HG02870 (cell line): Measurements from ENCODE around the gene GATA3.

ENCODE experiments used
- ATAC-seq: cut with Tn5 transposase; IDR thresholded peaks from one replicate; pipeline ENCODE4 v1.9.1; 2021; ENCODE audit warnings: mild to moderate bottlenecking, moderate library complexity; ENCODE audit not compliant: unreplicated experiment

GATA3 gene

GRCh38 chr10:8063128-8063908 lies 8.8 kb downstream of the GATA3 start:
- ATAC-seq: no peak

DNA sequence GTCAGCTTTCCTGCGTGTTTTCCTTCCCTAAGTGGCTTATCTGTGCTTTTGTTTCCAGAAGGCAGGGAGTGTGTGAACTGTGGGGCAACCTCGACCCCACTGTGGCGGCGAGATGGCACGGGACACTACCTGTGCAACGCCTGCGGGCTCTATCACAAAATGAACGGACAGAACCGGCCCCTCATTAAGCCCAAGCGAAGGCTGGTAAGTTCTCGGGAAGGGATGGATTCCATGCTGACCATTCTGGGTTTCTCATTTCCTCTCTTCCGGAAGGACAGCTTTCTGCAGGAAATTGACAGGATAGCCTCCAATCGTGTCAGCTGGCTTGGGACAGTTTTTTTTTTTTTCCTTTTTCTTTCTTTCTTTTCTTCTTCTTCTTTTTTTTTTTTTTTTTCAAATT lies 9.4 kb downstream of the GATA3 start:
- ATAC-seq: no peak

DNA sequence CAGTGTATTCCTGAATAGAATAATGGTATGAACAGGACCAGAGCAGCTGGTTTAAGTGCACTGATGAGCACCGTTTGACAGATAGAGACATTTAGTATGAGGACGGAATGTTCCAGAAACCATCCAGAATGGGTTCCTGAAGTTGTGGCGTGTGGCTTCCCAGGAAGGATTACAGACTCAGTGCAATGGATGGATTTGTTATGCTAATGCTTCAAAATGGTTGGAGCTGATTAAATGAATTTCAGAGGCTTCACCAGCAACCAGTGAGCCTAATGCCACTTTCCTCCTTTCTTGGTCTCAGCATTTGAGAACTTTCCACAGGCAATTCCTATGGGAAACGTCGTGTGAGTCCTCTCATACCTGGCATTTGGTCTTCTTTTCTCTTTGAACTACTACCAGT lies 9.9 kb downstream of the GATA3 start:
- ATAC-seq: no peak

DNA sequence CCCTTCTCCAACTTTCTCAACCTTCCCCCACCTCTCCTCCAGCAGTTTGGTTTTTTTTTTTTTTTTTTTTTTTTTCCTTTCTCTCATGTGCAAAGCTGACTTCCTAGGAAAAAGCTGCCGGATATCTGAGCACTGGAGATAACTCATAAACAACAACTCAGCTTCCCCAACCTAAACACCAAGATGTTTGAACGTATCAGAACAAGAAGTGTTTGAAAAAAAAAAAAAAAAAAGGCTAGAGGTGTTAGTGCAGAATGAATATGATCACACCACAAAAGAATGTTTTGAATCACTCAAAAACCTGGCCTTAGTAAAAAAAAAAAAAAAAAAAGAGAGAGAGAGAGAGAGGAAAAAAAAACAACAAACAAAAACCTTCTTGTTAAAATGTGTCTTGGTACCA lies 11.2 kb downstream of the GATA3 start:
- no peak for ATAC-seq

- ATAC-seq: no peak
Observed at GRCh38 chr10:8066124-8066523, 11.6 kb downstream of the GATA3 start.

DNA sequence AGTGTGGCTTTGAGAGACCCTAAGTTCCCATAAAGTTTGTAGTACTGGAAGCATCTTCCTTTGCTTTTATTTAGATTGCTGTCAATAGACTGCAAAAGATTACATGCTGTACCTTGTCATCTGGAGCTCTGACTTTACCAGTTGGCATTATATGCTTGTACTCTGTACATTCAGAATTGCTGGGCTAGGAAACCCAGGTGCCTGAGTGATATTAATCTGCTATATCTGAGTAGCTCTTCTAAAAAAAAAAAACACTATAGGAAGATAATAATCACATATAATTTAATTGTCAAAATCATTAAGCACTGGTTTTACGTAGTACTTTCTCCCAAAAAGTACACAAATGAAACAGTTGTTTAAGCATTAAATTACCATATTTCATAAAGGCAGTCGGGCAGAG lies 12.3 kb downstream of the GATA3 start:
- no peak for ATAC-seq

DNA sequence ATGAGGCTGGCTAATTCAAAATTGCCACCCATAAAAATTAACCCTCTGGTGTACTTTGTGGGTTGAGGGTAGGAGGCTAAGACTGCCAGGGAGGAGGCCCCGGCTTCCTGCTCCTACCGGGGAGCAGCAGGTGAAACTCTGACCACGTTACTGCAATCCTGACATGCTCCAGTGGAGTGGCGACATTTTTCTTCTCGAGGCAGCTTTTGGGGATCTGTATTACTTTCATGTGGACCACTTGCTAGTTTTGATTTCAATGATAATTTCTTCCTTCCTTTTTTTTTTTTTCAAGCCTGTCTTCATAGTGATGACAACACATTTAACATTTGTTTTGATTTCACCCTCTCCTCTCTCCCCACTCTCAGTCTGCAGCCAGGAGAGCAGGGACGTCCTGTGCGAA lies 14.6 kb downstream of the GATA3 start:
- peak; percentile 49 for ATAC-seq

GRCh38 chr10:8069627-8070026 lies 15.1 kb downstream of the GATA3 start:
- ATAC-seq: no peak

DNA sequence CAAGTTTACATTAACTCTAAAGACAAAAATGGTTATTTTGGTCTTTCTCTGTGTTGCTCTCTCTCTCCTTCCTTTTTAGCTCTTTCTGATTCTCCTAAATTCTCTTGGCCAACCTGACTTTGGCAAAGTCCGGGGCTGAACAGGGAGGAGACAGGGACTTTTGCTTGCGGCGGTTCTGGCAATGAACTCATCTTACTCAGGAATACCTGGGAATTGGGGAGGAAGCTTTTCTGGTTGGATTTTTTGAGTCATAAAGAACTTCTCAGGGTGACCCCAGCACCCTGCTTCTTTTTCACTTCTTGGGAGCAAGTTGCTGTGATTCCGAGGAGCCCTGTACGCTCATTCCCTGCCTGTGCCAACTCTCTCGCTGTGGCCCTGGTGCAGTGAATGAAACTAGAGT lies 16.0 kb downstream of the GATA3 start:
- ATAC-seq: no peak

- ATAC-seq: no peak
Observed at GRCh38 chr10:8071006-8071405, 16.5 kb downstream of the GATA3 start.

DNA sequence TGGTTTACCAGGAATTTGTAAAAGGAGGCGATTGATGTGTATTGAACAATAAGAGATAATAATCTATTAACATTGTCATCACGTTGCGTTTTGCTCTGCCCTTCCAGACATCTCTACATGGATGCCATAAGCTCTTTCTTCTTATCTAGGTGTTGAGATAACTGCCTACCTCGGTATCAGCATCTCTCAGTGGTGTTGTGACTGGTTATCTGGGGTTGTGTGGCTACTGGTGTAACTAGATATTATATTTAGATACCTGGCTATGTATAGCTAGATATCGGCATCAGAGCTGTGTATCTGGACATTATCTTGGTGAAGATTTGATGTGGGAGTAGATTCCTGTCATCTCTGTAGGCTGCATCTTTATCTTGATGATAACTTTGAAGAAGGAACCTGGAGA lies 17.2 kb downstream of the GATA3 start:
- ATAC-seq: no peak

DNA sequence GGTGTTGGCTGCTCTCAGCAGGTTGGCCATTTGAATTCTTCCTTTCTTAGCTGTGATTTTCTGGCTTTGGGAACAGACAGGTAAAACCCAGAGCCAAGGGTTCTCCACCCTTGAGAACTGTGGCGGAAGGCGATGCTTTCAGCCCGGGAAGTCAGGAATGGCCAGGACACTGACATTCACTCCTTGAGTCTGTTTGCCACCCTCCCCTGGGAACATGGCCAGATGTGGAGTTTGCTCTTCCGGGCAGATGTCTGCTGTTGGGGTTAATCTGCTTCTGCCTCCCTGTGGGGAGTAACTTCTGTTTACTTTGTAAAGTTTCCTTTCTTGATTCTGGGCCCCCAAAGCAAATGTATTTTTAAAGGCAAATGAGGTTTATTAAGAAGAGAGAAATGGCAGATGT lies 17.7 kb downstream of the GATA3 start:
- no peak for ATAC-seq

GRCh38 chr10:8073691-8074416 lies 19.4 kb downstream of the GATA3 start:
- ATAC-seq: no peak

DNA sequence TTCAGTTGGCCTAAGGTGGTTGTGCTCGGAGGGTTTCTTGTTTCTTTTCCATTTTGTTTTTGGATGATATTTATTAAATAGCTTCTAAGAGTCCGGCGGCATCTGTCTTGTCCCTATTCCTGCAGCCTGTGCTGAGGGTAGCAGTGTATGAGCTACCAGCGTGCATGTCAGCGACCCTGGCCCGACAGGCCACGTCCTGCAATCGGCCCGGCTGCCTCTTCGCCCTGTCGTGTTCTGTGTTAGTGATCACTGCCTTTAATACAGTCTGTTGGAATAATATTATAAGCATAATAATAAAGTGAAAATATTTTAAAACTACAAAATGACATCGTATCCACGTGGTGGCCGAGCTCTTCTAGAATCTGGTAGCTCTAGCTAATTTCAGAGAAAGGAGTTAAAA lies 20.4 kb downstream of the GATA3 start:
- ATAC-seq: no peak

DNA sequence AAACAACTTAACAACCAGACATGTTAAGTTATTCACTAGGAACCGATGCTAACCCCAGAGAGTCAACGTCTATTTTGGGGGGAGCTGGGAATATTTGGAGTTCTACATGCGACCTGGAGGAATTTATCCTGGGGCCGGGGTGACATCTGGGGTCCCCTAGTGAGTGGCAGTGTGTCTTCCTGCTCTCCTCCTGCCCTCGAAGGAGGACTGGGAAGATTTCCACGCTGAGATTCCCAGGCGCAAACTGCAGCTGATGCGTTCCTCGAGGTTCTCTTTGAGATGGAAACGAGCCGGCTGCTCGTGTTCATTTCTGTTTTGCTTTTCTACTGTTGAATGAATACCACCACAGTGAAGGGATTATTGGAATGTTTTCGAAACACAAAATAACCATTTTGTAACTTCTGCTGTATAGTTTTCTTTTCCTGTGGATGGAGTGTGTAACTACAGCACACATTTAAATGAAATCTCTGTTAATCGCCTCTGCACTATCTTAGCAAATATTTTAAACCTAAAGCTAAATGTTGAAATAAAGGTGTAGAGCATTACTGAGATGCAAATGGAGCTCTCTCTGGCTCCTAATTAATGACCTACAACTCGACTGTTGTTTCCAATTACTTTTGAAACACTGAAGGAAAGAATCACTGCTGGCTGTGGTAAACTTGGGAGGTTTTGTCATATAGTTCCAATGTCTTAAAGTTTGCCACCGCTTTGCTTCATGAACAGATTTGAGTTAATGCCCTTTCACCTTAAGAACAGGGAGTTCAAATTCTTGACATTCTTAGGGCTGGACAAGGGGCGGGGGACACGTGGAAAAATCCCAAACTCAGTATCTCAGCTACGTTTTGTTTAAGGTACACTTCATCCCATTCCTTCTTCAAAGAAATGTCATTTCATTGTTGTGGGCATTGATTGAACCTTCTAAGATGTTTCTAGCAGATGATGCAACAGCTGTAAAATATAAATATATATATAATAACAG lies 21.1 kb downstream of the GATA3 start:
- ATAC-seq: no peak

DNA sequence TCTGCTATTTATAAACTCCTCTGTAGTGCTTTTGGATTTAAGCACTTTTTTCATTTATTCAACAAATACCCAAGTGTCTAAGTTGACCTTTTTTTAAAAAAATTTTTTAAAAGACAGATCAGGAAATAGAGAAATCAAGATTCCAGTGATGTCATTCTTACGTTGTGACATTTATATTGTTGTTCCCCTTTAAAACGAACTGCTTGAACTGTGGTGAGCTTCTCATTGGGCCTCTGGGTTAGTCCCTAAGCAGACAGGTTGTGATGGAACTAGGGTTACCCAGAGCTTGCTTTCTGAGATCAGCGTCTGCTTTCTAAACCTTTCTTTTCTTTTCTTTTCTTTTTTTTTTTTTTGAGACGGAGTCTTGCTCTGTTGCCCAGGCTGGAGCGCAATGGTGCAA lies 22.4 kb downstream of the GATA3 start:
- ATAC-seq: no peak

DNA sequence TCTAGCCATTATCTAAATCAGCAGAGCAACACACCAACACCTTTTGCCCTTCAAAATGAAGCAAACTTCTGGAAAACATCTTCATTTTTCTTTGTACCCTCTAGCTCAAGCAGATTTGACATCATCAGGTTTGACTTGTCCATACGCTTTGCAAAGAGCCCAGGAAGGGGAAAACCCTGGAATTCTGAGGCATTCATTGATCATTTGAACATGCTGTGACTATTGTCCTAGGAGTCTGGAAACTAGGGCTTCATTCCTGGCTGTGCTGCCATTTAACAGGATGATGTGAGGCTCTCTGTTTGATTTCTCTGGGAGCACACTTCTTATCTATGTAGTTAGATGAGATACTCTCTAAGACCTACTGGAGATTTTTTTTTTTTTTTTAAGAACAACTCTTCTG lies 23.5 kb downstream of the GATA3 start:
- ATAC-seq: no peak

- ATAC-seq: no peak
Observed at GRCh38 chr10:8079126-8079525, 24.6 kb downstream of the GATA3 start.

- ATAC-seq: no peak
Observed at GRCh38 chr10:8084799-8085198, 30.3 kb downstream of the GATA3 start.

DNA sequence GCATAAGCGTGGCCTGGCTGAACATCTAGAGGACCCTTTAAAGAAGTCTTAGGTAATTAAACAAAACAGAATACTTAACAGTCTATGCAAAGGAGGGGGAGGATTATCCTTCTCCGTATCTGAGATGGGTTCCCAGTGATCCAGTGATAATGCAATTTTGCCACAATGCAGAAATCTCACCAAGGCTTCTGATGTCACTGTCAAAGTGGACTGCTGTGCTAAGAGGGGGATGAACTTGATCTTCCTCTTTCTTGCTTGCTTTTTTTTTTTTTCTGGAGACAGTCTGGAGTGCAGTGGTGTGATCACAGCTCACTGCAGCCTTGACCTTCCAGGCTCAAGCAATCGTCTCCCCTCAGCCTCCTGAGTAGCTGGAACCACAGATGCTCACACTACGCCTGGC lies 30.8 kb downstream of the GATA3 start:
- ATAC-seq: no peak

- ATAC-seq: no peak
Observed at GRCh38 chr10:8086315-8086714, 31.8 kb downstream of the GATA3 start.
